SH-SY5Y (cell line): ENCODE data around the gene RHOV.

Source experiments
- GATA2 ChIP-seq: IDR thresholded peaks from 2 replicates; pipeline ENCODE4 v1.6.1; 2011; ENCODE audit warnings: mild to moderate bottlenecking, low read depth, low read length
- GATA3 ChIP-seq: IDR thresholded peaks from 2 replicates; pipeline ENCODE4 v1.6.1; 2011; ENCODE audit warnings: low read depth, mild to moderate bottlenecking, low read length, moderate library complexity

GRCh38 chr15:40918146-40918798, 44.2 kb upstream of the RHOV start:
- TF ChIP-seq GATA2: no peak
- no peak for TF ChIP-seq GATA3
